GM19239 (cell line): ENCODE data around the gene CSHL1.
"Not testable (repeated sequence)": the region's sequence is repeated elsewhere in the genome, so short reads cannot be mapped to it uniquely, and the experiment has no call there.

Experiments used
- DNase-seq: peaks from one replicate; pipeline ENCODE4 v3.0.0; 2011; ENCODE audit warnings: low spot score; ENCODE audit not compliant: insufficient read length
- FAIRE-seq: peaks from 2 replicates; lab custom pipeline; 2011; peaks lifted over from hg19 to GRCh38; lab: Jason Lieb, UNC

The CSHL1 gene

DNA sequence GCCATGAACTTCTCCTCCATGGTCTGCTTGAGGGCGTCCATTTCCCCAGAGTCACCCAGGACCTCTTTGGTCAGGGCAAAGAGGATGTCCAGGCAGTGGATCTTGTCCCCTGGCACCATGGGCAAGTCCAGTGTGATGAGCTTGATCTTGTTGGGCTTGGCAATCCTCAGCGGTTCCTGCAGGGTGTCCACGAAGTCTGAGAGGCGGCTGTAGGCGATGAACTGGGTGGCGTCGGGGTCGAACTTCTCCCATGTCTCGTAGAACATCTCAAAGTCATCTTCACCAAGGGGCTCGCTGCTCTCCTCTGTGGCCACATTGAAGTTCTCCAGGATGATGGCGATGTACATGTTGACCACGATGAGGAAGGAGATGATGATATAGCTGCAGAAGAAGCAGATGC, 30.1 kb upstream of the CSHL1 start:
- DNase-seq (no peak), FAIRE-seq (no peak)

DNA sequence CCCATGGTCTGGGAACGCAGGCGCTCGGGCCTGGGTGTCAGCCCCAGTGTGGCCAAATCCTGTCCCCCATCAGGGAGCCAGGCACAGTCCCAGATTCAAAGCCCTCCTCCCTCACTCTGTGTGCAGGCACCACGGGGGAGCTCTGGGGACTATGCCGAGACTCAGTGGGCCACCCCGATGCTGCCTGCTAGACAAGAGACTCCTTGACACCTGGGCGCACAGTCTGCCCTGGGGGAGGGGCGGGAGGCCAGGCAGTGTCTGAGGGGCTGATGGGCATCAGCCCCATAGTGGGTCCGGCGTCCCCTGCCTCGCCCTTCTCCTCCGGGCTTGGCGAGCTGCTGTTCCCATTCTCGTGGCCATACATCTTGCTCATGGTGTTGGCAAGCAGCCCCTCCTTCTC, 29.5 kb upstream of the CSHL1 start:
- FAIRE-seq (no peak), DNase-seq (no peak)

DNA sequence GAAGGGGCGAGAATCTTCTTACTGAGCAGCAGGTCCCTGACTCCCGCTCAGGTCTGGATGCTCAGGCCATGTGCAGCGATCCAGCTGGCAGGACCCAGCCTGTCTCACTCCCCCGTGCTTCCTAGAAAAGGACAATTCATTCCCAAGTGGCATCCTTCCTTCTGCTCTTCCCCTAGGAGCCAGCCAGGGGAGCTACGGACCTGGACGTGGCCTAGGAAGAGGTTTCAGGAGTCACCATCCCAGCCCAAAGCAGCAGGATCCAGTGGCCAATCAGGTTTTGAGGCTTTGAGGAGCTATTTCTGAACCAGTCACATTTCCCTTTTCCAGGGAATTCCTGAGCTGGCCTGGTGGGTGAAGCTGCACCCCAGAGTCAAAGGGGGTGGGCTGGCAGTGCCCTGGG, 28.8 kb upstream of the CSHL1 start:
- no peak for FAIRE-seq

DNA sequence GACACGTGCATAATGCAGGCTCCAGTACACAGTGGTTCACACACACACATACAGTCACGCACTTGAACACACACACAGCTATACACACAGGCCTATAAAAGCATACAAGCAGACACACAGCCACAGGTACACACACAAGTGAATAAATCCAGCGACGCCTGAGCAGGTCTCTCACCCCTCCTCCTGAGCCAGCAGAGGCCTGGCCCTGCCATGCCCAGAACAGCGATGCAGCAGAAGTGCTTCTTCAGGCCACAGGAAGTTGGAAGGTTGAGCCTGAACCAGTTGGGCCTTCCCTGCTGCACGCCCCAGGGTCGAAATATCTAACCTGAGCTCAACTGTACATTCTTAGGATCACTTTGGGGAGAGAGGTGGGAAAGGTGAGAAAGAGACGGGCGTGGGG, 28.3 kb upstream of the CSHL1 start:
- DNase-seq (no peak), FAIRE-seq (no peak)

More for the DNA sequence above, 28.8 kb upstream of the CSHL1 start:
- DNase-seq: no peak

DNA sequence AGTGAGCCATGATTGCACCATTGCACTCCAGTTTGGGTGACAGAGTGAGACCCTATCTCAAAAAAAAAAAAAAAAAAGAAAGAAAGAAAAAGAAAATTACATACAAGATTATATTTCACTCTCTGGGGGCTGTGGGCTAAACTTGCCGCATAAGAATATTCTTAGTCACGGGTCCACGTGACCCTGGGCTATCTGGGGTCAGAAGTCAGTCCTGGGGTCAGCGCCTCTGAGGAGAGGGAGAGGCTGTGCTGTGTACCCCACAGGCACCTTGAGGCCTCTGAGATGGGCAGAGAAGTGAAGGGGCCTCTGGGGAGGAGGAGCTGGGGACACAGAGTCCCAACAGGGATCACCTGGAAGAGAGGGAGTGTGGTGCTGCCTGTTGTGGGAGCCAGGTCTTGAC, 26.9 kb upstream of the CSHL1 start:
- FAIRE-seq: no peak

DNA sequence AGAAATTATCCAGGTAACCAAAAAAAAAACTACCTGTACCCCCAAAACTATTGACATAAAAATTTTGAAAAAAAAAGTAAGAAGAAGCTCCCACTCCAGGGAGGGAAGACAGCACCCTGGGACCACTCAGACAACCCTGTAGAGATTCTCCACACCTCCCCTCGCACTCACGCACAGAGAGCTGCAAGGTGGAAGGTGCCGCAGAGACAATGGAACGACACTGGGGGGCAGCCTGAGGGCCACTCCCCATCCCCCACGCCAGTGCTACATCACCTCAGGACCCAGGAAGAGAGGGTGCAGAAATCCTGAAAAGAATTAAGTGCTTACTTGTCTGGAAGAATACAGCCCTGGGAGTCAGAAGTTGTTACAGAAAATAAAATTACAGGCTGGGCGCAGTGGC, 26.3 kb upstream of the CSHL1 start:
- DNase-seq: no peak
- no peak for FAIRE-seq

More for the DNA sequence above, 26.9 kb upstream of the CSHL1 start:
- DNase-seq: no peak

DNA sequence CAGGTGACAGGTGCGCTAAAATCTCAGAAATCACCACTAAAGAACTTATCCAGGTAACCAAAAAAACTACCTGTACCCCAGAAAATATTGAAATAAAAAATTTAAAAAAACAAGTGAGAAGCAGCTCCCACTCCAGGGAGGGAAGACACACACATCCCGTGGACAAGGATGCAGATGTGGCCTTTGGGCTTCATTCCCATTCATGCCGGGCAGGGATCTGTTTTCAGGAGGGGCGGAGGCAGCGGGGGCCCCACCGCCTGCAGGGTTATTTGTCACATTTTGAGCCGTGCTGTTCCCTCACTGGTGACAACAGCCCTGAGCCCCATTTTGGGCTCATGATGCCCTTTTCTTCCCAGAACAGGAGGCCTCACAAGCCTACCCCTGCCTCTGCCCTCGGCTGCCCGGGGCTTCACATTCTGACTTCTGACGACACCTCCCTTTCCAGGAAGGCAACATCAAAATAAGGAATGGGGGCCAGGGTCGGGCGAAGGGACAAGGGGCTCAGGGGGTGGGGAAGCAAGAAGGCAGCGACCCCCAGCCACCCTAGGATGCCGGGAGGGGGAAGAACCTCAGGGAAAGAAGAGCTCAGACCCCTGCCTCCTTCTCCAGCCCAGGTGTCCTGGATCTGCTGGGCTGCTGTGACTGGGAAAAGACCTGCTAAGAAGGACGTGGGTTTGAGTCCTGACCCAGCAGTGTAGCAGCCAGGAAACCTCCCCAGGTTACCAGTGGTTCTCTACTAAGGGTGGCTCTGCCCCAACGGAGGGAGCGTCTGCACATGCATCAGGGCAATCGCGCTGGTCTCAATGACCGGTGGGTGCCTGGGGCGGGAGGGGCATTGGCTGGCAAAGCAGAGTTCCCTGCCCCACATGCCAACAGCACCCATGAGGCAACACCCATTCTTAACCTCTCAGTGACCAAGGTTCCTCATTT, 23.4 kb upstream of the CSHL1 start:
- DNase-seq (no peak), FAIRE-seq (no peak)

DNA sequence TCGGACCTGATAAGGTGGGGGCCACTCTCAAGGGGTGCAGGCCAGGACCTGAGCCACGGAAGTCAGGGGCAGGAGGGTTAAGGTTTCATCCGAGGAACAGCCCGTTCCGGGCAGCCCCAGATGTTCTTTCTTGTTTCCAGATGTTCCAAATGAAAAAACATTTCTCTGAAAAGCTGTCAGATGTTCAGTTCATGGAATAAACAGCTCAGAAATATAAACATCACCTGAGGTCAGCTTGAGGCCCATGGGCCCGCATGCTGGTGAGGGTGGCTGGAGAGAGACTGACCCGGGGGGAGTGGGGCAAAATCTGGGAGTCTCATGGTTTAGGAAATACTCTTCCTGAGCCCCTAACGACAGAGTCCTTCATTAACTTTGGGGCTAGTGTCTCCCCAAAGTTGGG, 22.5 kb upstream of the CSHL1 start:
- no peak for DNase-seq
- FAIRE-seq: no peak

DNA sequence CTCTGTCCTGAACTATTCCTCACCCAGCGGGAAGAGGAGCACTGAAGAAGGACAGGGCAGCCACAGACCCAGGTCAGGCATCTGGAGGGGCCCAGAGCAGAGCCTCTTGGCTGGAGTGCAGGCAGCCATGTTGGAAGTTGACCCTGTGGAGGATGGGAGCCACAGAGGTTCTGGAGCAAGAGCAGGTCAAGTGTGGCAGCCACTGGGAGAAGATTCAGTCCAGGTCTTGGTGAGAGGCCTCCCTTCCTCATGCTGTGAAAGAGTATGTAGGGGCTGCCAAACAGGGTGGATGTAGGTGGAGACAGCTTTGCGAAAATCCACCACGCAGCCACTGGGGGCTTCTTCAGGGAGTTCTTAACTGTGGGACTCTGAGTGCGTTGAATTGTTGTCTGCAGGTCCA, 21.7 kb upstream of the CSHL1 start:
- FAIRE-seq (peak; percentile 33), DNase-seq (no peak)

DNA sequence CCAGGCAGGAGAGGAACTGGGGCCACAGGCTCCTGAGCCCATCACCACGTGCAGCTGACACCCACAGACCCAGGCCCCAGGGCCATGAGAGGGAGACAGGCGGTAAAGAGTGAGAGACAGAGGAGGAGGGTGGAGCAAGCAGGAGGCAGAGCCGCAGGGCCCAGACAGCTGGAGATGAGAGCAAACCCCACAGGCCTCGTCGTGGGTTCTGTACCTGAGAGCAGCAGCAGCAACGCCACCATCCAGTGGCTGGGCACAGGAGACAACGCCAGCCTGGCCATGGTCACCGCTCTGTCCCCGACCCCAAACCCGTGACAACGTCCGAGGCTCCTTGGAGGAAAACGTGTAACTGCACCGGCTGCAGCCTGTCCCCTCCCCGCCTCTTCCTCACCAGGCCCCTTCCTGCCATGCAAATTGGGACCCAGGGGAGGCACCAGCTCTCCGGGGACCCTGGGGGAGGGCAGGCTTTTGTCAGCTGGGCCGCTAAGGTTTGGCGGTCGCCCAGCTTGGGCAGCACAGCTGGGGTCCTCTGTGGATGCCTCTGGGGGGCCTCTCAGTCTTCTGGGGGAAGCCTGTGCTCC, 21.0 kb upstream of the CSHL1 start, which contains the start of gene CD79B:
CD79B (minus strand) TSS at position 351 of the 581 bp plus-strand sequence; CDS start at position 281, 70 bp downstream.
- DNase-seq: peak; percentile 92
- FAIRE-seq: peak; percentile 95

DNA sequence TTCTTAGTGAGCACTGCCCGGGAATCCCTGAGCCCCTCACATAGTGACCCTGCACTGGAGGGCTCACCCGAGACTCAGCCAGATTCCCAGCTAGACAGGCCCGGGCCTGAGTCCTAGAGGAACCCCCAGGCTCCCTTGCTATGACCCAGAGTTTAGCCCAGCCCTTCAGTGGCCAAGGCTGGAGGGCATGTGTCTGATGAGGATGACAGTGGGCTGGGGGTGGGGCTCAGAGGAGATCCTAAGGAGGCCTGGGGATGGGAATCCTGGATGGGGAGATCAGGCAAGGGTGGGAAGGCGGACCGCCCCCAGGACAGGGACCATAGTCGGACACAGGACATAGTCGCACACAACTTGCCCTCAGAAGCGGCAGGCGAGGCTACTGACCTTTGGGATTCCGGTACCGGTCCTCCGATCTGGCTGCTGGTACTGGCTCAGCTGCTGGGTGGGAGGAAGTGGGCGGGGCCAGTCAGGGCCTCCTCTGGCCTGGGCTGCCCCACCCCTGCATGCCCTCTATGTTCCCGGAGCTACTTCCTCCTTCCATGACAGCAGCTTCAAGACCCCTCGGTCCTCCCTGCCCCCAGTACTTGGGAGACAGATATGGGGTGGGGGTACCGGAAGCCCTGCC, 20.0 kb upstream of the CSHL1 start:
- DNase-seq: peak; percentile 73
- FAIRE-seq: peak; percentile 96

DNA sequence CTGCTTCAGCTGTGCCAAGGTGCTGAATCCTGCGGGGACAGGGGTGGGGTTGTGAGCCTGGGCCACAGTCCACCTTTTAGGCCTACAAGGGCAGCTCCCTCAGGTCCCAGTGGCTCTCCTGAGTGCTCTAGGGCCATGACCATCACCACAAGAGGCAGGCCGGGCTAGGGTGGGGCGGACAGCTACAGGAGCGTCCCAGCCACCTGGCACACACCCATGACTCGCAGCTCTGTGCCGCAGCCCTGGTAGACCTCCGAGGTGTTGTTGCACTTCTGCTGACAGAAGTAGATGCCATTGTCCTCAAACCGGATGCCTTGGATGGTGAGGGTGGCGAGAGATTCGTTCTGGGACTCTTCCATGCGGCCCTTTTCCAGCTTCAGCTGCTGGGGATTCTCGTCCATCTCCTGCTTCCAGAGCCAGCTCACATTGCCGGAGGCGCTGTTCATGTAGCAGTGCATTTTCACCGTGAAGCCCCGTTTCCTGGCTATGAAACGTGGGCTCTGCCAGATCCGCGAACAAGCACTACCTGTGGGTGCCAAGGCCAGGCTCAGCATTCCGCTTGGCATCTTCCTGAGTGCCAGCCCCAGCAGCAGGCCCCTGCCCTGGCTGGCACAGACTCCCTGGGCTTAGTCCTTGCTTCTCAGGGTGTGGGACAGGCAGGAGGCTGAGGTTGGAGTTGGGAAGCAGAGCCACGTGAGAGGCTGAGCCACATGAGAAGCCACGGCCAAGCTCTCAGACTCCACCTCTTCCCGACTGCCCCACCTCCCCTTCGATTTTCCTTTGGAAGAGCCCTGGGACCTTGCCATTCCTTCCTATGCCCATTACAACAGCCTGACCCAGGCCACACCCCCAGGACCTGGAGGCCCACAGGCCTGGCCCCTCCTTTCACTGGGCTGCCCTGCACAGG, 19.1 kb upstream of the CSHL1 start:
- DNase-seq (no peak), FAIRE-seq (no peak)

DNA sequence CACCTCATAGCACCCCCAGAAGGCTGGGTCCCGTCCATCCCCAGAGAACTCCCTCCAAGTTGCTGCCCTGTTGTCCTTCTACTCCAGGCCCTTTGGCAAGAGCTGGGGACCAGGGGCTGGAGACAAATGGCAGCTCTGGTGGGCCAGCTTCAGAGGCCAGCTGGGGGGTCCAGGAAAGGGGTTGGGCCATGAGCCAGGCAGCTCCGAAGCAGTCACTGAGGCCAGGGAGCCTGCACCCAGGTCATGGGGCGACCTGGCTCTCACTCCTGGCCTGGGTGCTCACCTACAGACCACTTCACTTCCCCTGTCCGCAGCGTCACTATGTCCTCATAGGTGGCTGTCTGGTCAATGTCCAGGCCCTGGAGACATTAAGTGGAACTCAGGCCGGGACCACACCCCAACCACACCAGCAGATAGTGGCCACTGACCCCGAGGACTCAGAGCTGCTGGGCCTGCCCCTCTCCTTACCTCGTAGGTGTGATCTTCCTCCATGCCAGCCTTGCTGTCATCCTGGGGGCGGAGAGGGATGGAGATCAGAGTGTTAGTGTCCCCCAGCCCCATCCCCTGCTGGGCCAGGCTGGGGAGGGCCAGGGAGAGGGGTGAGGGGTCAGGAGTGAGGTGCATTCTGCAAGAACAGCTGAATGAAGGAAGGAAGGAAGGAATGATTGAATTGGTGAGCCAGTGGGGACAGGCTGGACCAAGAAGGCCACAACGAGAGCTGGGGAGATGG, 18.1 kb upstream of the CSHL1 start:
- DNase-seq (no peak), FAIRE-seq (no peak)

DNA sequence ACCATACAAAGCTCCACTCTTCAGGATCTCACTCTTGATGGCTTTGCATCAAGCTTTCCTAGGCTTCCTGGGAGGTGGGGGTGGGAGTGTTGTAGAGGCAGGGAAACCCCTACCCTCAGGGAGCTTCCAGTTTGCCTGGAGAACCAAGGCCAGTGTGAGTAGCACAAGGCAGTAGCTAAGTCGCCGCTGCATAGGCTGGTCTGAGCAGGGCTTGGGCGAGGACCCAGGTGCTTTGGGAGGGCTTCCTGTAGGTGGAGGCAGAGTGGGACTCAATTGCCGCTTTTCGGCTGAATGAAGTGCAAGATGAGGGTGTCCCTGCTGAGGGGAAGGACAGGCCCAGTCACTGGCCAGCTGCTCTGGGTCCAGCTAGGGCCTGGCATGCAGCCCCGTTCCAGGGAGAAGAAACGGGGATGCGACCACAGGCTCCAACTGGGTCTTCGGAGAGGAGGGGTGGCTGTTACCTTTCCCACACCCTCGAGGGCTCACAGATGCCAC, 17.2 kb upstream of the CSHL1 start:
- FAIRE-seq (peak; percentile 39), DNase-seq (no peak)

DNA sequence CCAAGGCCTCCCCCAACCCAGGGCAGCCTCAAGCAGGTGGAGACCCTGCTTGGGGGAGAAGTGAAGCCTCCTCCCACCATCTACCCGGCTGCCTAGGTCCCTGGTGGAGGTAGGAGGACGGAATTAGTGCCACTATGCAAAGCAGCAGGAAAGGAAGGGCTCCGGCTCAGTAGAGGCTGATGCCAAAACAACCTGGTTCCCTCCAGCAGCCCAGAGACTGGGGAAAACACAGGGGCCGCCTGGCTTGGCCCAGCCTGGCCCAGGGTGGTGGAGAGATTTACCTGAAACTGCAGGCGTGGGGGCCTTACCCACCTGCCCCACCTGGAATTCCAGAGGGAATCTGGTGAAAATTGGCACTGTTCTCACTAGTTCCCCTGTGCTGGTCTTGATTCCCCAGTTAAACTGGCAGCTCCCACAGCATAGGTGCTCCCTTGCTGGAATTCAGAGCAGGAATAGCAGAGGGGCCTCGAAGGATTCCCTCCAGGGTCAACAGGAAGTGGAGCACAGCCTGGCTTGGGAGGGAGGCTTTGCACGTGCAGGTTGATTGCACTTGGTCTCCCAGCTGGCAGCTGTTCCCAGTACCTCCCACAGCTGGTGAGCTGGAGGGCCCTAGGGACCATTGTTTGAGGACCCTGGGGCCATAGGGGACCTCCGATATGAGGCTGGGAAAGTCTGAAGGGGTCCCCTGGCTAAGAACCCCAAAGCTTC, 16.6 kb upstream of the CSHL1 start:
- DNase-seq (no peak), FAIRE-seq (peak; percentile 53)

DNA sequence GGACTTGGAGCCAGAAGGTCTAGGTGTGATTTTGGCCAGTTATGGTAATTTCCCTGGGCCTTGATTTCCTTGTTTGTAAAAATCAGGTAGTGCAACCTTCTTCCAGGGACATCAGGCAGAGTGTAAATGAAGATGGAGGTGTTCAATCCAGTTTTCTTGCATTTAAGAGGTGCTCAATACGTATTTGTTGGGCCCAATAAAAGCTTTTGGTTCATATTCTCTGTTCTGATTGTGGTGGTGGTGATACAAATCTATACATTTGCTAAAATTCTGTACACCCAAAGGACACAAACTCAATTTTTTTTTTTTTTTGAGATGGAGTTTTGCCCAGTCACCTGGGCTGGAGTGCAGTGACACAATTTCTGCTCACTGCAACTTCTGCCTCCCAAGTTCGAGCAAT, 15.1 kb upstream of the CSHL1 start:
- FAIRE-seq: no peak
- no peak for DNase-seq

DNA sequence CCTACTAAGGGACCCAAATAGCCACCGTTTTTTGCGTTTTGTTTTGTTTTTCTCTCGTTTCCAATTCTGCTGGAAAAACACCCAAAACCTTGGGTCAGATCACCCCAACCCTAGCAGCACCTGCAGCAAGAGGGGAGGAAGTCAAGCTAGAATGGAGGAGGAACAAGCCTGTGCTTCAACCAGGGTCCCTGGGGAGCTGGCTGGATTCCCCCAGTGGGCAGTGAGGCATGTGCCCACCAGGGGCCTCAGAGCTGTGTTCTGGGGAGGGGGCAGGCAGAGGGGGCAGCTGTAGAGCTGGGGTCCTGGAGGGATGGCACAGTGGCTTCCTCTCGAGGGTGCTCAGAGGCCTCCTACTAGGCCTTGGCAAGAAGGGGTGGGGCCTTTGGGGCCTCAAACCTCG, 14.6 kb upstream of the CSHL1 start:
- FAIRE-seq (peak; percentile 69), DNase-seq (no peak)

DNA sequence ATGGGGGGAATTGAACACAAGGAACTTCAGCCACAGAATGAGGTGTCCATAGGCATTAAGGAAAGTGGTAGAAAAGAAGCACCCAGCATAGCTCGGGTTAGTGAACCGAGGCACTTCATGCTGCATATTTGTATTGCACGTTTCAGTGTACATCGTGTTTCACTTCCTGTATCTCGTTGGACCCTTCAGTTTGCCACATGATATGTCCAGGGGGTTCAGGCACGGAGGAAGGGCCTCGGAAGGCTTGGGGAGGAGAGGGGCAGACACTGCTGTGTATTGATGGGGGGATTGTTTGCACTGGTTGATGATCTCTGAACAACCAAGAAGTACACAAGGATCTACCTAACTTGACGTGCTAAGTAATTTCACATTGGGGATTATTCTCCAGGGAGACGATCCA, 11.3 kb upstream of the CSHL1 start:
- peak; percentile 85 for FAIRE-seq
- not testable (repeated sequence) for DNase-seq

DNA sequence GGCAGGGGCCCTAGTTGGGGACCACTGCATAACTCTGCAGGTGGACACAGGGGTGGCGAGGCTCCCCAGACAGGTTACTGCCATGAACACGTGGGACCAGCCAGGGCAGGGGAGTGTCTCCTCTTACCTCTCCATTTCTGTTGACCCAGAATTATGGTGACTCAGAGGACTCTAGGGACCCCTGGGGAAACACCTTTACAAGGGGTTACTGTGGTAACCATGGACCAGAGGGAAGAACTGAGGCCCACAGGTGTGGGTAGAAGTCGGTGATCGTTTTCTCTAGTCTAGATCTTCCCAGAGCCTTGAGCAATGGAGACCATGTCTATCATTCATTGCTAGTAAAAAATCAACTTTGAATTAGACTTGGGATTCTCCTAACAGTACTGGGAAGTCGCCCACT, 9.7 kb upstream of the CSHL1 start:
- not testable (repeated sequence) for FAIRE-seq, DNase-seq
